ENCODE results near the gene TUNAR.

The TUNAR gene

DNA sequence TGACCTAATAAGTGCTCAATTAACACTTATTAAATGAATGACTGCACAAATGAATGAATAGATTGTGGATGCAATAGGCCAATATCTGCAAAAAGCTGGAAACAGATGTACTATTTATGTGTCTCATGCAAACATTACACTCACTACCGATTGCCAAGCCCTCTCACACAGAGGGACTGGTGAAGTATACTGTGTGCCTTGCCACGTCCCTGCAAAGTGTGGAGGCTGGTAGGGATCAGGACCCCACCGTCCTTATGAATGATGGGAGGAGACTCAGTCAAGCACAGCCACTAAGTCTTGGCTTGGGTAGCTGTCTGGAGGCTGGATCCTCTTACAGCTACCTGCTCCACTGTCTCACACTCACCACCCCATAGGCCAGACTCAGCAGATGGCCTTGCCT, 3.9 kb upstream of the TUNAR start:
- no peak for DNase-seq (ENCODE audit: low read depth)

DNA sequence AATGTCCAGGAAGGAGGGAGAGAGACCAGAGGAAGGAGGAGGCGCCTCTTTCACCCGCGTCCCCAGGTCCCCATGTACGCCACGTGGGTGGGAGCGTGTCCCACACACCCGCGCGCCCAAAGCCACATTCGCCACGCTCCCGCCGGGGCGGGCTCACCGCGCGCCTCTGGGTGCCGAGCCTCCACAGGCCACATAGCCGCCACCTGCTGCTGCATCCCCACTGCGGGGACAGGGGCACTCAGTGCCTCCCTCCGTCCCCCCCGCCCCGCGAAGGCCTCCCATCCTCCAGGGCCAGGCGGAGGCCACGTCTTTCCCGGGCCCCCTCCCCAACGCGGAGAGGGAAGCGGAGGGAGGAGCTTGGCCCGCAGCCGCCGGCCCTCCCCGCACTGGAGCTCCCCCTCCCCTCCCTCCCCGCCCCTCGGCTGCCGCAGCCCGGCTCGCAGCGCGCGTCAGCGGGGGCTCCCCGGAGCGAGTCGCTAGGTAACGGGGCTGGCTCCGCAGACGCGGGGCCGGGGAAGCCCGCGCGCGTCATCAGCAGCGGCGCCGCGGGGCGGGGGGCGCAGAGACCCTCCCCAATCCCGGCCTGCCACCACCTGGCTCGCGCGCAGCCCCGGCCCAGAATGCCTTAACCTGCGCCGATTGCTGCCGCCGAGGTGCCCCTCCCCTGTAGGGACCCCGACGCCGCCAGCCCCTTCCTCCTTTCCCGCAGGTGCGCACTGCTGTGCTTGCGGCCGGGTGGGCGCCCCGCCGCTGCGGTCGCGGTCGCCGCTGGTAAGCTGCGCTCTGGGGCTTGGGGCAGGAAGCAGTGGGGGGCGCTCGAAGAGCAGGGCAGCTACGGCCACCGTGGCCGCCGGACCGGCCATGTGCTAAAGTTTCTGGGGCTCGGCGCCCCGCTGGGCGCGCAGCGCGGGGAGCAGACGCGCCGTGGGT, 536 bp upstream of the TUNAR start:
- no peak for DNase-seq (ENCODE audit: low read depth)

DNA sequence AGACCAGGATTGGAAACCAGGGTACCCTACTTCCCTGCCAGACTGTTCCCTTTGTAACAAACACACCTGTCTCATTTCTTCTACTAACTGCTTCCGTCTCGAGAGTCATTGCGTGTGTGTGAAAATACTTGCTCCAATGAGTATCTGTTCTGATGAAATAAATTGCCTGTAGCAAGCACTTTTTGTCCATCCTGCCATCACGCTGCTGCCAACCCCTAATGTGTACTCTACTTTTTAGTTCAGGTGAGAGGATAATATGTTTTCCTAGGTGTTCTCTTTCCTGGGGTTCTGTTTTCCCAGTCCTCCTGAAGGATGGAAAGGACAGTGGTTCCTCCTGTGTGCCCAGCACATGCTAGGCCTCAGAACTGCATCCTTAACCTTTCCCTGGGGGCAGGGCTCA, 1.0 kb downstream of the TUNAR start:
- no peak for DNase-seq (ENCODE audit: low read depth)

- DNase-seq (ENCODE audit: low read depth): no peak
These were observed 7.7 kb downstream of the TUNAR start for GRCh38 chr14:95884377-95884776.

GRCh38 chr14:95885278-95885677, 8.6 kb downstream of the TUNAR start:
- DNase-seq (ENCODE audit: low read depth): no peak

DNA sequence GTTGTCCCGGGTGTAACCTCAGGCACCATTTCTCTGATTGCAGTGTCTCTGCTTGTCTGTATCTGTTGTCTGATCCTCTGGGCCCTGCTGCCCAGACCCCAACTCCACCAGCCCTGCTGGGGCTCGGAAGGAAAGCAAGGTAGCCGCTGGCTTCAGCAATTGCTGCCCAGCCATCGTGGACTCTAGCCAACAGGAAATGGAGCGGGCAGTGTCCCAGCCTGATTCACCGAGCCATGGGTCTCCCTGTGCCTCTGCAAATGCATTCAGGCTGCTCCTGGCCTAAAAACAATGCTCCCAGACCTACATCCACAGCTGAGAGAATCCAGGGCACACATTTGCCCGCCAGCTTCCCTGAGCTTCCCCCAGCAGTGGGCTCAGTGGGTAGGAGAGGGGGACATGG, 9.2 kb downstream of the TUNAR start:
- DNase-seq (ENCODE audit: low read depth): no peak

DNA sequence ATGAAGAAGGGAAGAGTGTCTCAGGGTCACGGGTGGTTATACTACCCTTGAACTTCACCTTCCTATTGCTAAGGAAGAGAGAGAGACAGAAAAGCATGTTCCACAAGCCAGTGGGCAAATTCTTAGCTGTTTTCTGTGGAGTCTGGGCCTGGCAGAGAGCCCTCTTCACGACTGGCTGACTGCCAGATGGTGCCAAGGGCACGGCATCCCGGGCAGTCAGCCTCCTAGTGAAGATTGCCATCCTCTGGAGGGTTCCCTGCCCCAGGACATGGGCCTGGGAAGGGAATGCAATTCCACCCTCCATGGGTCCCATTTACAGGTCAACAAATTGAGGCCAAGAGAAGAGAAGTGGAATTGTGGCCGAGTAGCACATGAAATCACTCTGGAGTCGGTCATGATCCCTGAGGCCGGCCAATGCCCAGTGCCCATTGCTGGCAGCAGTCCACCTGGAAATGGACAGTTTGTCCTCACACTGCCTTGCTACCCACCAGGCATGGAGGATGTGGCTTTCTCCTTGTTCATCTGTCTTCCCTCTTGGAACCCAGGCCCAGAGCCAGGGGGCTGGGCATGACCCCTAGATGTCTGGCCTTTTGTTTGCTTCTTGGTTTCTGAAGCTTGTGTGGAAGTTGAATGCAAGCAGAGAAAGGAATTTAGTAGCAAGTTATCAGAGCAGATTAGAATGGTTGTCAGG, 9.9 kb downstream of the TUNAR start:
- no peak for DNase-seq (ENCODE audit: low read depth)

DNA sequence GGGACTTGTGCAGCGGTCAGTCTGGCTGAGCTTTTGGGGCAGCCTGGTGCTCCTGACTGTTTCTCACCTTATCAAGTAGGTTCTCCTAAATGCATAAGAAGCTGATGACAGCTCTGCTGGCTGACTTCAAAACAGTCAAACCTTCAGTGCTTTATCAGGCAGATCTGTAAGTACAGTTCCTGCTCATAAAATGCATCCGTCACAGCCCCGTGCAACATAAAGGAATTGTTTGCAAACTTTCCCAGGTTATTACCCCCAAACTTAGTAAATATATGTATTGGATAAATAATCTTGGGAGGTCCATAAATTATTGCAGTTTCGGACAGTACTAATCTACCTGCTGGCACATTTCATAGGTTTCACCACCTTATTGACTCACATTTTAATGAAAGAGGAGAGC, 10.7 kb downstream of the TUNAR start:
- DNase-seq (ENCODE audit: low read depth): no peak

GRCh38 chr14:95889236-95889979, 12.8 kb downstream of the TUNAR start:
- DNase-seq (ENCODE audit: low read depth): no peak

GRCh38 chr14:95891742-95892141, 15.1 kb downstream of the TUNAR start:
- DNase-seq (ENCODE audit: low read depth): peak; percentile 39

DNA sequence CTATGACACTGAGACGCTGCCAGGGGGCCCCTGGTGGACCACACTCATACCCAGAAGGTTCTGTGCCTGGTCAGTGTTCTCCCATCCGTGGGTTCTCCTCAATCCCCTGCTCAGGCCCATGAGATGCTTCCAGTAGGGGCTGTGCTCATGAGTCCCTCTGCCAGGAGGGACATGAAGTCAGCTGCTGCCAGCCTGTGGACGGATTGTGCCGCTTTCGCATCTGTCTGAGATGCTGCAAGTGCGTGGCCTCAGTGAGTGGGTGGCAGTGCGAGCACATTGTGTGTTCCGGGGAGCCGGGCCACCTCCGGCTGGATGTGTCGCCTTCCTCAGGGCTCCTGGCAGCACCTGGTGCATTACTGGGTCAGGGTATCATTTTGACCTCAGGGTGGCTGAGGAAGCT, 15.5 kb downstream of the TUNAR start:
- DNase-seq (ENCODE audit: low read depth): no peak

GRCh38 chr14:95895720-95896119, 19.1 kb downstream of the TUNAR start:
- DNase-seq (ENCODE audit: low read depth): no peak

DNA sequence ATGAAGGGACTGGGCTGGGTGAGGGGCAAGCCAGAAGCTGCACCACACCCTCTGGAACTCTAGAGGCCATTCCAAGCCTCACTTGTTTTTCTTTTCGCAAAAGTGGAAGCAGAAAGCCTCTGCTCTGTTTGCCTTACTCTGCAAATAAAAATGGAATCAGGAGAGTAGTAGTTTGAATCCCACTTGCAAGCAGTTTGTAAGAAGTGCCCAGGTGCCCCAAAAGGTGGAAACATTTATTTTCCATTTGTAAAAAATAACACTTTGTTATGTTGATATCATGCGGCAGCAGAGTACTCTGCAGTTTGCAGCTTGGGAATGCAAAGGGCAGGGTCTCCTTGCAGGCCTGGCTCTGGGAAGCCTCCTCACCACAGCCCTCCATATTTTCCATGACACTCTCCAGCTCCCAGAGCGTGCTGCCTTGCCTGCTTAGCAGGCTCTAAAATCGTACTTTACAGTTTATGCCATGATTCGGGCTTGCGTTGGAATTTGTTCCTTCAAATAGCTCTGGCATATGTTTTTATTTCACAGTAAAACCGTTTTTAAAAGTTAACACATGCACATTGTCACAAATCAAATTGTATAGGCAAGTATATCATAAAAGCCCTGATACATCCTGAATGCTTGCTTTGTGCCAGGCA, 20.0 kb downstream of the TUNAR start:
- DNase-seq (ENCODE audit: low read depth): no peak

GRCh38 chr14:95897280-95897679, 20.6 kb downstream of the TUNAR start:
- no peak for DNase-seq (ENCODE audit: low read depth)

DNA sequence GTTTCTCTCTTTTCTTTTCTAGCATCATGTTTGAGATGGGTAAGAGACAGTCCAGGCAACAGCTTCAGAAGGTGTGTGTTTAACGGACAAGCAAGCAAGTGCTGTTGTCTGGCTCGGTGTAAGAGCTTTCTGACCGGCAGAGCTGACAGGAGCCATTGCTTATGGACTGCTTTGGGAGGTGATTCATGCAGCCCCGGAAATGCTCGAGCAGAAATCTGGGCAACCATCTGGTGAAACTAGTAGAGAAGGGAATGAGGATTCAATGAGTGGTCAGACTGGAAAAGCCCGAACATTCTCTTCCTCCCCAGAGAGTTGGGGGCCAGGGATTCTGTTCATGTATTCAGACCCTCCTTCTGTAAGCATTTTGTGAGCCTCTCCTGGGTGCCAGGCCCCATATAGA, 24.4 kb downstream of the TUNAR start:
- DNase-seq (ENCODE audit: low read depth): peak; percentile 9

- no peak for DNase-seq (ENCODE audit: low read depth)
These were observed 25.7 kb downstream of the TUNAR start for GRCh38 chr14:95902273-95902826.

GRCh38 chr14:95903165-95903564, 26.5 kb downstream of the TUNAR start:
- no peak for DNase-seq (ENCODE audit: low read depth)

DNA sequence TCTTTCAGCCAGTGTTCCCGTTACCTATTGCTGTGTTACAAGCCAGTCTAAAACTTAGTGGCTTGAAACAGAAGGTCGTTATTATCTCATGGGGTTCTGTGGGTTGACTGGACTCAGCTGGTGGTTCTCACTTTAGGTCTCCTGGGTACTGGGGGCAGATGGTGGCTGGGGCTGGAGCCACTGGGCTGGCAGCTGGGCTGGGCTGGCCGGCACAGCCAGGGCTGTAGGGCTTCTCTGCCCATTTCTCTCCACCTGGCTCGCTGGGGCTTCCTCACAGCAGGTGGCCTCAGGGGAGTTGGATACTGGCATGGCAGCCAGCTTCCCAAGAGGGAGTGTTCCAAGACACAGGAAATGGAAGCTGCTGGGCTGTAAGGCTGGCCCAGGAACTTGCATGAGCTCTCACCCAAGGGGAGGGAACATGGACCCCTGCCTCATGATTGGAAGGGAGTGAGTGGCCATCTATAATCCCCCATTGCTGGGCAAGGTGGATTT, 27.0 kb downstream of the TUNAR start:
- no peak for DNase-seq (ENCODE audit: low read depth)

DNA sequence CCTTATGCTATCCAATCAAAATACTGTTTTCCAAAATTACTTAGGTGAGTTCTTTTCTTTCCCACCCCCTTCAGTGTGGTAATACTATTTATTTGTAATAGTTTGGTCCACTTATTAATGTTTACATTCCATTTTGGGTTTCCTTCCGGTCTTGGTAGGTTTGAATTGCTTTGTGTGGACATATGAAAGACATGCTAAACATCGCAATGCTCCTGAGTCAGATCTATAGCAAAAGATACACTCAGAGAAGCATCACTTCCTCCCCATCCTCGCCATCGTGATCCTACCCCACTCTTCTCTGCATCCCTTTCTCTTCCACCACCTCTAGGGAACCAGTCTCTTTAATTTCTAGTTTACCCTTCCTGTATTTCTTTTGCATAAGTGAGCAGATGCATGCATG, 30.0 kb downstream of the TUNAR start:
- DNase-seq (ENCODE audit: low read depth): no peak

GRCh38 chr14:95910628-95911027, 34.0 kb downstream of the TUNAR start:
- DNase-seq (ENCODE audit: low read depth): no peak

GRCh38 chr14:95911456-95911855, 34.8 kb downstream of the TUNAR start:
- no peak for DNase-seq (ENCODE audit: low read depth)

DNA sequence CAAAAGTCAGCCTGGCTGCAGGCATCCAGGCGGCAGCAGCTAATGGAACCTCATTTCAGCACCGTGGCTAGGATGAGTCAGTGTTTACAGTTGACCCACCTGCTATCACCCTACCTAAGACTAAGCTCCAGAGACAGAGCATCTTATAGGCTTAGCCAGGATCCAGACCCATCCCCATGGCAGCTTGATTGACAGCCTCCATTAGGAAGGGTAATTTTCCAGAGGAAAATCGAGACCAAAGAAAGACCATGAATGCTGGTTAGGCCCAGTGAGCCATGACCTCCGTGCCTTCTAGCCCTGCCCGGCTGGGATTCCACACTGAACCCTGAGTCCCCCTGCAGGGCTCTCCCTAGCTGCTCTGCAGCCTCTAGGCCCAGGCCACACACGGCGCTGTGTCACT, 38.7 kb downstream of the TUNAR start:
- DNase-seq (ENCODE audit: low read depth): no peak
